ENCODE results near the gene TP53INP2. TPM values are rescaled to one million over a fixed set of nuclear protein-coding genes. Genes with fewer than 3 reads are reported as not detected.

The TP53INP2 gene
- total RNA-seq, 4 donors from 2014 or later, result 1.2 to 23.2 (median 2.8) TPM

- DNase-seq, result no peak
- no peaks in the 10 kb centered on the region for H3K4me1 ChIP-seq
- no peak overlapping the region for H3K4me3 ChIP-seq
- intact Hi-C loops (cut with DNase I; ENCODE audit: low total_unique reads), result no loop called here
- no peaks in the 10 kb centered on the region for H3K27me3 ChIP-seq
- H3K36me3 ChIP-seq, result no peaks in the 10 kb centered on the region
- H3K27ac ChIP-seq, result no peak overlapping the region
- TF ChIP-seq POLR2A (IDR thresholded peaks at IDR 0.05), result no peak
- no peak for TF ChIP-seq CTCF (IDR thresholded peaks at IDR 0.05)
- H3K9me3 ChIP-seq, result no peaks in the 10 kb centered on the region
Observed at GRCh38 chr20:34755367-34755766, 51.2 kb downstream of the TP53INP2 start.

- no peak for TF ChIP-seq CTCF (IDR thresholded peaks at IDR 0.05)
- no peak for TF ChIP-seq POLR2A (IDR thresholded peaks at IDR 0.05)
- Histone ChIP-seq H3K9me3 (no peaks in the 10 kb centered on the region), H3K27me3 (no peaks in the 10 kb centered on the region), H3K27ac (no peak overlapping the region), H3K36me3 (no peaks in the 10 kb centered on the region), H3K4me3 (no peak overlapping the region), H3K4me1 (no peaks in the 10 kb centered on the region)
- no peak for DNase-seq
- intact Hi-C loops (cut with DNase I; ENCODE audit: low total_unique reads), result no loop called here
Observed at GRCh38 chr20:34762031-34762555, 57.9 kb downstream of the TP53INP2 start.

Small RNA genes within 50 kb of the gene (small RNA-seq; reads per million reads assigned to genes)
- gene AL118520.1, result not detected

Other genes starting within 250 kb of the TP53INP2 start
- gene DYNLRB1, start 187.9 kb upstream of the TP53INP2 start, total RNA-seq, result 100 to 1,000 TPM in 3 of 4 donors, 10 to 100 TPM in 1; 20.8 to 289 (median 149) TPM
- gene MAP1LC3A, start 145.6 kb upstream of the TP53INP2 start, total RNA-seq, result 10 to 100 TPM in 3 of 4 donors, 1 to 10 TPM in 1; 6.7 to 57.1 (median 20.0) TPM
- 10 to 100 TPM in 2 of 4 donors, 1 to 10 TPM in 2; 9.5 to 17.5 (median 12.5) TPM for gene PIGU, start 27.3 kb upstream of the TP53INP2 start, total RNA-seq
- 10 to 100 TPM in 2 of 4 donors, 1 to 10 TPM in 2; 3.1 to 39.2 (median 10.5) TPM for gene NCOA6, start 121.3 kb downstream of the TP53INP2 start, total RNA-seq
- gene GGT7, start 168.5 kb downstream of the TP53INP2 start, total RNA-seq, result 10 to 100 TPM in 3 of 4 donors, 1 to 10 TPM in 1; 7.4 to 38.4 (median 16.5) TPM
- gene ACSS2, start 172.3 kb downstream of the TP53INP2 start, total RNA-seq, result 100 to 1,000 TPM in 1 of 4 donors, 10 to 100 TPM in 3; 18.8 to 138 (median 48.7) TPM

Measured in uterus (tissue), 4 donors.